T47D (cell line): ENCODE data around the gene FABP2.
A peak's percentile ranks its signal among the peaks of the same experiment; 100 is the strongest.

Experiments
- DNase-seq, 2 experiments: peaks; one replicate each; pipeline versions ENCODE4 v3.0.0 to v3.0.0-alpha.2; 2011 to 2012; ENCODE audit warnings: low read depth in 1 of 2, low spot score in 1 of 2
- JUND ChIP-seq: IDR thresholded peaks from 2 replicates; pipeline ENCODE4 v1.6.1; 2012; ENCODE audit warnings: low read depth
- in situ Hi-C: cut with HindIII; loops from 2 replicates; pipeline ENCODE4 v1.10.0; 2016; ENCODE audit warnings: low sequenced_read_pairs, low pct_unique_long_range_greater_than_20kb

The FABP2 gene

GRCh38 chr4:119271361-119272085 is 50.4 kb downstream of the FABP2 start:
- in situ Hi-C loops, result no loop called here
- no peak for DNase-seq
- TF ChIP-seq JUND, result no peak

- peak in 1 of 2 experiments; percentile 40 for DNase-seq
- in situ Hi-C loops, result no loop called here
- no peak for TF ChIP-seq JUND
Observed at GRCh38 chr4:119268466-119268865, 53.5 kb downstream of the FABP2 start.
